Dedifferentiated amniotic fluid mesenchymal stem cell (primary cell): Measurements from ENCODE around the gene TIAM2.
"Not testable (repeated sequence)": the region's sequence is repeated elsewhere in the genome, so short reads cannot be mapped to it uniquely, and the experiment has no call there.

Experiments used
- DNase-seq: peaks from one replicate; pipeline ENCODE4 v3.0.0-alpha.2; 2016; ENCODE audit errors: extremely low spot score

Gene TIAM2

GRCh38 chr6:154995254-154996015 is at the start of gene TIAM2:
TIAM2 (plus strand) TSS chr6:154995315; CDS start chr6:155129224, 133,909 bp downstream.
- DNase-seq, result no peak

GRCh38 chr6:154950979-154951344 is 44.2 kb upstream of the TIAM2 start:
- no peak for DNase-seq

- DNase-seq, result no peak
These were observed 43.5 kb upstream of the TIAM2 start for GRCh38 chr6:154951345-154952200.

- no peak for DNase-seq
These were observed 41.5 kb upstream of the TIAM2 start for GRCh38 chr6:154953644-154954043.

DNA sequence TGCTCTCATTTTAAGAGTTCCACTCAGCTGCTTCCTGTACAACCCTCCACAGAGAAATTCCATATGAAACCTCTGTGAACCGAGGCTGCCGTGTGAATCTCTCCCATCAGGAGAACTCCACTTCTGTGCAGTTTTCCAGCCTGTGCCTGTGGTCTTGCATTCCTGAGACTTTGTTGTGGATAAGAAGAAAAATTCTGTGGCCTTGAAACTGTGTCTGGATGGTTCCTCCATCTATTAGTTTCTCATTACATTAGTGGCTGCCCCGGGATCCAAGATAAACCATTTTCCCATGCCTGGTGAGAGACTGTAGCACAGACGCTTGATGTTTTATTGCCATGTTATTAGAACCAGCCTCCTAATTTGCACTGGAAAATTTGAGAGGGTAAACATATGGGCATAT is 40.8 kb upstream of the TIAM2 start:
- DNase-seq, result no peak

DNA sequence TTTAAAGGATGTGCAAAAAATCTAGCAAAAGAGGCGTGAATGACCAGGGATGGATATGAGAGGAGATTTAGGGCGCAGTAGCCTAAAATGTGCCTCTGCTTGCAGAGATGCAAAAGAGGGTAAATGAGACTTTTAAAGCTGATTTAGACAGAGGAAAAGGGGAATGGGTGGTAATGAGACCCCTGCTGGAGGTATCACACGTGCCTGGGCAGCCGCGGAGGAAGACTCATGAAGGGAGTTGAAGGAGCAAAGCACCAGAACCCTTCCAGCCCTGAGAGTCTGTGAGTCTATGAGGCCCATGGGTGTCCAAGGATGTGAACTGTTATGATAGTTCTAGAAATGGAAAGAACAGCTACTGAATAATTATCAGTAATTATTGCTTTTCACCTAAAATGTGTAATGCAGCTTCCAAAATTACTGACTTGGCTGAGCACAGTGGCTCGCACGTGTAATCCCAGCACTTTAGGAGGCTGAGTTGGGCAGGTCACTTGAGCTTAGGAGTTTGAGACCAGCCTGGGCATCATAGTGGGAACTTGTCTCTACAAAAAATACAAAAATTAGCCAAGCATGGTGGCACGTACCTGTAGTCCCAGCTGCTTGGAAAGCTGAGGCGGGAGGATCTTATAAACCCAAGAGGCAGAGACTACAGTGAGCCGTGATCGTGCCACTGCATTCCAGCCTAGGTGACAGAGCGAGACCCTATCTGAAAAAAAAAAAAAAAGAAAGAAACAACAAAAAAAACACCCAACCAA is 38.2 kb upstream of the TIAM2 start:
- DNase-seq, result no peak

DNA sequence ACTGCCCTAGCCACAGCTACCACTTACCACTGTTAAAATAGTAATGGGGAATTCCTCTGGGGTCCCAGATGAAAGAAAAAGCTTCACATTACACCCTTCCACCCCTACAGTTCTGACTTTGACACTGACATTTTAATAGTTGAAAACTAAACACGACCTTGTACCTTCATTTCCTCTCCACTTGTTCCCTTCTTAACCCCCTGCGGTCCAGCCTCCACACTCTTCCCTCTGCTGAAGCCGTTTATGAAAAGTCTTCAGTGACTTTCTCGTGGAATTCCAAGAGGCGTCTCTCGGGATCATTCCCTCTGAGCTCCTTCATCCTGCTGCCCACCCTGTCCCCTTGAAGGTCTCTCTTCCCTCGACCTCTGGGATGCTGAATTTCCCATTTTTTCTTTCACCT is 36.6 kb upstream of the TIAM2 start:
- DNase-seq, result no peak

DNA sequence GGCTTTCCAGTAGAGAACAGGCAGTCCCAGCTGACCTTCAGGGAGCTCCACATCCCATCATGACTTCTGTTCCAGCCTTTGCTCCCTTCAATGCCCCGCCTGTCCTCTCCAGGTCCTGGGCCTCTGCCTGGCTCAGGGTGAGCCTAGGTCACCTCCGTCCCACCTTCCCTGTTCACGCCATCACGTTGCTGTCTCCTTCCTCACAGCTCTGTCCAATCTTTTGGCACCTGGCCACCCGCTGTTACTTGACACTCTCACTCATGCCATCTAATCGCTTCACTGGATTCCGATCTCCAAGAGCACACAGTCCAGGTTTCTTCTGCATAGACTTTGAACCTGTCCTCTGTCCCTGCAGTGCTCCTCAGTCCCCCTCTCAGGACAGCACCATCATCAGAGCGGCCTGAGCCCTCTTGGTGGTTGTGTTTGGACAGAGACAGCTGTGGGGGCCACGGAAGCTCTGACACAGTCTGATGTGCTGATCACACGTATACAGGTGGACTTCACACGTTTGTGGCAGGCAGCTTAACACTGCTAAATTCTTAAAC is 34.7 kb upstream of the TIAM2 start:
- DNase-seq, result no peak

DNA sequence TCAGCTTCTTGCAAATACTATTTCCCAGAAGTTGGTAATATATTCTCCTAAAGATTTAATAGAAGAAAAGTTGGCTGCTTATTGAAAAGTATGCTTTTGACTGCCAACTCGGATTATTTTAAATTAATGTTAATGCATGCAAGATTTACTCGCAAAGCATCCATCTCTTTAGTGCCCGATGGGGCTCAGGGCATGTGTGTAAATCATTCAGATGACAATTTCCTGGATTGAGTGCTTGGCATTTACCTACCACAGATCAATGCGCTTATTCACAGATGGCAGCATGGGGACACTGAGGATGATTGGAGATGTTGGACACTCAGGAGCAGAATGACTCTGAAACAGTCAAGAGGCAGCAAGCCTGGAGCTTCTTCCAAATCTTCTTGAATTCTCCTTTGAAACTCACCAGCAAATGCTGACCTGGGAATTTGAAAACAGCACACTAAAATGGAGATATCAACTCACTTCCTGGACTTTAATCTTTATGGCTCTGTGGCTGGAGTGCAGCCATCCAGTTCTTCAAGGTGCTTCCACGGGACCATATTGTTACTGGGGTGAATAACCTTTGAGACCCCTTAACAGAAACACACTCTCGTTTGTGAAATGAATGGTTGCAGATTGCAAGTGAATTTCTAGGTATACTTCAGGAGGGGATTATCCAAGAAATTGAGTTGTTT is 34.1 kb upstream of the TIAM2 start:
- DNase-seq, result no peak

DNA sequence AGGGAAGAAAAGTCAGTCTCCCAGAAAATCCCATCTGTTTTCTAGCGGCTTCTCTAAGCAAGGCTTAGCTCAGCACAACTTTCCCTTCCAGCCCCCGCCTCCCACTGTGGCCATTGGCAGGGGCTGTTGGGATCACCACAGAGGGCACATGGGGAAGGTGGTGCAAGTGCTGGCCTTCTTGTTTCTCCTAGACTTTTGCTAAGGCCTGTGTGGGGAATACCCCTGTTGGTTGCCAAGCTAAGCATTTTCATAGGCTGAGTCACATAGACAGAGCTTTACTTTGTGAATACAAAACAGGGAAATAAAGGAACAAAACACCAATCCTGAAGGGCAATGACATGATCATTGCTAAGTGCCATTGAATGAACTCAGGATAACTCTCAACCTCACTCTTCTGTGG is 32.4 kb upstream of the TIAM2 start:
- peak; percentile 54 for DNase-seq

DNA sequence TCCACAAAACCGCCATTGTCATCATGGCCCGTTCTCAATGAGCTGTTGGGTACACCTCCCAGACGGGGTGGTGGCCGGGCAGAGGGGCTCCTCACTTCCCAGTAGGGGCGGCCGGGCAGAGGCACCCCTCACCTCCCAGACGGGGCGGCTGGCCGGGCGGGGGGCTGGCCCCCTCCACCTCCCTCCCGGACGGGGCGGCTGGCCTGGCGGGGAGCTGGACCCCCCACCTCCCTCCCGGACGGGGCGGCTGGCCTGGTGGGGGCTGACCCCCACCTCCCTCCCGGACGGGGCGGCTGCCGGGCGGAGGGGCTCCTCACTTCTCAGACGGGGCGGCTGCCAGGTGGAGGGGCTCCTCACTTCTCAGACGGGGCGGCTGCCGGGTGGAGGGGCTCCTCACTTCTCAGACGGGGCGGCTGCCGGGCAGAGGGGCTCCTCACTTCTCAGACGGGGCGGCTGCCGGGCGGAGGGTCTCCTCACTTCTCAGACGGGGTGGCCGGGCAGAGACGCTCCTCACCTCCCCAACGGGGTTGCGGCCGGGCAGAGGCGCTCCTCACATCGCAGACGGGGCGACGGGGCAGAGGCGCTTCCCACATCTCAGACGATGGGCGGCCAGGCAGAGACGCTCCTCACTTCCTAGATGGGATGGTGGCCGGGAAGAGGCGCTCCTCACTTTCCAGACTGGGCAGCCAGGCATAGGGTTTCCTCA is 28.9 kb upstream of the TIAM2 start:
- DNase-seq, result not testable (repeated sequence)

DNA sequence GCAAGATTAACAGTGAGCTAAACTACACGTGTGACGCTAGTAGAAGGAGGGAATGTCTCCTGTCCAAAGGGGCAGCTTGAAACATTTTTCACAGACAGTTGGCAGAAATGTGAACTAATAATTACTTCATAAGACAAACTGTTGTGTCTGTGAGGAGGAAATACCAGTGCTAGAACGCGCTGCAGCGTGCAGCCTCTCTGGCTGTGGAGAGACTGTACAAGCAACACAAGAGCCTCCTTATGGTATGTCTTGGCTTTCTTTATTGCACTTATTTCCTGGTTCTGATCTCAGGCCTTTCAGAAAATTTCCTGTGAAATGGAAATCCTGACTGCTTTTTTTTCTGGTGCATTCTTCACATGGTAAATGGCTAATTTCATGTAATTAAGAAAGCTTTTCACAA is 25.3 kb upstream of the TIAM2 start:
- no peak for DNase-seq

GRCh38 chr6:154974485-154975149 is 20.5 kb upstream of the TIAM2 start:
- DNase-seq, result no peak

DNA sequence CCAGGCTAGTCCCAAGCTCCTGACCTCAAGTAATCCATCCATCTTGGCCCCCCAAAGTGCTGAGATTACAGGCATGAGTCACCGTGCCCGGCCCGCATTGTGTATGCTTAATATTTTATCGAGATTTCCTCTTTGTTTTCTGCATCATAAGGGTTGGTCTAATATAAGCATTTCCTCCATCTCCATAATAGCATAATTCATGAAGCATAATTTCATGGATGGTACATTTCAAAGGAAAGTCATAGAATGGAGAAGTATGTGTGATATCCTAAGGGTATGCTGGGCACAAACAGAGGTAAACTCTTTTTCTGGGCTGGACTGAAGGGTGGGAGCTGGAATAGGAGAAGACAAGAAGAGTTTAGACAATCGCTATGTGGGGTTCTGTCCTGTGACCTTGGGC is 17.5 kb upstream of the TIAM2 start:
- DNase-seq, result no peak

GRCh38 chr6:154980273-154981078 is 14.6 kb upstream of the TIAM2 start:
- no peak for DNase-seq

DNA sequence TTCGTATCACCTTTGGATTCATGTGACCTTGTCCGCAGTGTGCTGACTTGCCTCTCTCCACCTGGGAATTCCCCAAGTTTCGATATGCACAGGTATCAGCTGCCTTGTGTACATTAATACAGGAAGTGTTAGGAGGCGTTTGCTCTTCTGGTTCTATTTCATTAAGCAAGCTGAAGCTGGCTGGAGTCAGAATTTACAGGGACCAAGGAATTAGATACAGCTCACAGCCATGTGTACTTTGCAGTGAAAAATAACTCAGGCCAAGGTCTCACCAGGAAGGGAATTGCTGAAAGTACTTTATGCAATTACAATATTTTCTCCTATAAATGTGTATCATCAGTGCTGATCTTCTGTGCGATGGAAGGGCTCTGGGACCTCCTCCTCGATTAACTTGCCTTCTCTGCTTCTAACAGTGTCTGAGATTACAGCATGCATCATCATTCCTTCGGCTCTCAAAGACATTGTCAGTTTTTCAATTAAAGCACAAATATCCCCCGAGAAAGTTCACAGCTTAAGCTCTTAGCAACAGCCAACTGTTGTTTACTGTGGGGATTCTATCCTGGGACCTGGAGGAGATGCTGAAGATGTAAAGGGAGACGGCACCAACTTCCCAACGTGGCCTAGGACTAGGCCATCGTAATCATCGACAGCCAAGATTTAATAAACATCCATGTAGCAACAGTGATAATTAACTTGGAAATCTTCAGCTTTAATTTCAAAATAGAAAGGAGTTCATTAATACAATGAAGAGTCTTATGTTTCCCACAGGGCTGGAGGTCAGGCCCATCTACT is 13.8 kb upstream of the TIAM2 start:
- no peak for DNase-seq

DNA sequence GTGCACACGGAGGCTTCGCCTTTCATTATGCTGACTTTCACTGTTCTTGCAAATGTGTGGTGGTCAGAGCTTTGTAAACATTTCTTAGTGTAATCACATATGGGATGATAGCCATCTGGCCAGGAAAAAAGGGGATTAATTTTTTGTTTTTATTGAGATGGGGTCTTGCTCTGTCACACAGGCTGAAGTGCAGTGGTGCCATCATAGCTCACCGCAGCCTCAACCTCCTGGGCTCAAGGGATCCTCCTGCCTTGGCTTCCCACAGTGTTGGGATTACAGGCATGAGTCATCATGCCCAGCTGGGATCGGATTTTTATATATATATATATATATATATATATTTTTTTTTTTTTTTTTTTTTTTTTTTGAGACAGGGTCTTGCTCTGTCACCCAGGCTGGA is 11.0 kb upstream of the TIAM2 start:
- DNase-seq, result no peak

DNA sequence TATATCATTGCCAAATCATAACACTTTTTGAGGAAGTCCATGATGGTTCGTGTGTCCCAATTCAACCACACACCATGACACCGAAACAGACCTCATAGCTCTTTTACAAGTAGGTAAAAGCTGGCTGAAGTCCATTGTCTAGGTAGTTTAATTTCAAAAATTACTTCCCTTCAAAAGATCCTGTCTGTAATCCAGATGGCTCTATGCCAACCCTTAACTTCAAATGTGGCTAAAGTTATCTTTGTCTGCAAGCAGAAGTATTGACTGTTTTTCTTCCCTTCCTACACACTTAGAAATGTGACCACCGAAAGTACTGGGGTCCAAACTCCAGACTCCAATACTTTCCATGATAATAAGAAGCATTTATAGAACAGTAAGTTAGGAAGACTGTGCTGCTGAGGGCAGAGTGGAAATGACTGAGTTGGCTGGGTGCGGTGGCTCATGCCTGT is 8.3 kb upstream of the TIAM2 start:
- no peak for DNase-seq

GRCh38 chr6:154989448-154989847 is 5.7 kb upstream of the TIAM2 start:
- DNase-seq, result no peak
